Measurements from ENCODE around the gene ALG12.
A peak's percentile ranks its signal among the peaks of the same experiment; 100 is the strongest.
"Not testable (repeated sequence)": the region's sequence is repeated elsewhere in the genome, so short reads cannot be mapped to it uniquely, and the experiment has no call there.

The ALG12 gene

DNA sequence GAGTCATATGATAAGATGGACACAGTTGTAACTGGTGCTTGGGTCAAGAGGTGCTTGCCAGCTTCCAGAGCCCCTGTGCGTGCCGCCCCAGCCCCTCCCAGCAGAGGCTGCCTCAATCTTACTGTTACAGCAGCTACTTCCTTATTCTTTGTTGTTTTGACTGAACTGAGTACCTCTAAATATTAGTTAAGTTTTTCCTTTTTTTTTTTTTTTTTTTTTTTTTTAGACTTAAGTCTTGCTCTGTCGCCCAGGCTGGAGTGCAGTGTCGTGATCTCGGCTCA lies 55.8 kb downstream of the ALG12 start:
- DNase-seq = no peak

DNA sequence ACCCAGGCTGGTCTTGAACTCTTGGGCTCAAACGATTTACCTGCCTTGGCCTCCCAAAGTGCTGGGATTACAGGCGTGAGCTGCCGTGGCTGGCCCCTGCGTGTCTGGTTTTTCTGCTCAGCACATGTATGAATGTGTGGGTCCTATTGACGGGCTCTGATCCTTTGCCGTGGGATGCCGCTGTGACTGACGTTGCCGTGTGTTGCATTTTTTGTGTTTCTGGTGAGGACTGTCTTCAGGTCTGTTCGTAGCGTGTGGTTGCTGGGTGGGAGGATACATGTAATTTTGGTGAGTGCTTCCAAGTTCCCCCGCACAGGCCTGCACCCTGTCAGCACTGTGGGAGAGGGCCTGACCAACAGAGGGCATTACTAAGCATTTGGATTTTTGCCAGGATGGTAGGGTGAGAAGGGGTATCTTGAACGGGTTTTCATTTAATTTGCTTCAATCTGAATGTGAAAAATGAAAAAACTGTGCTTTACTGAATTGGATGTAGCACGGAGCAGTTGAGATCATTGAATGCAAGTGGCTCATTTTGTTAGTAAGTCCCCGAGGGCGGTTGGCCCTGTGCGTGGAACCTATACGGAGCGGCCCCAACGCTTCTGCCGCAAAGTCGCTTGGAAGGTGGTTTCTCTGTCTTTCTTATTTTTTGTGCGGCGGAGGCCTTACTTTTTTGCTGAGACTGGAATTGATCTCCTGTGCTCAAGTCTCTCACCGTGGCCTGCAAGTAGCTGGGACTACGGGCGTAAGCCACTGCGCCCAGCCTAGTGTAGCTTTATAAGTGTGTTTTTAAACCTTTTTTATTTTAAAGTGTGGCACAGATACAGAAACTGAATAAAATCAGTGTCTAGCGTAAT lies 56.4 kb downstream of the ALG12 start:
- DNase-seq = no peak

DNA sequence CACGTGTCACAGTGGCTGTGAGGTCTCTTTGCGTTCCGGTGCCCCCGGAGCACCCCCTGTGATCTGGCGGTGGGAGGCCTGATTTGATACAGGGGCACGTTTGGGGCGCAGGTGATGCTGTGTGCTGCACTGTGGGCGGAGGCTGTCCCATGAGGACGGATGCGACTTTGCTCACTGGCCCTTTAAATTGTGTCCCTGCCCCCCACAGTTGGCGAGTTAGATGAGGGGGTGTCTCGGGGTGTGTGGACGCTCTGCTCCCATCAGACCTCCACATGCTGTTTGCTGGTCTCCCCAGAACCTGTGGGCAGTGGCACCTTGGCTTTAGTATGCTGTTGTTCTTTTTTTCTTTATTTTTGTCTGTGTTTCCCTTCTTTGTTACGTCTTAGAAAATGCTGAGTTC lies 59.4 kb downstream of the ALG12 start:
- no peak for DNase-seq

DNA sequence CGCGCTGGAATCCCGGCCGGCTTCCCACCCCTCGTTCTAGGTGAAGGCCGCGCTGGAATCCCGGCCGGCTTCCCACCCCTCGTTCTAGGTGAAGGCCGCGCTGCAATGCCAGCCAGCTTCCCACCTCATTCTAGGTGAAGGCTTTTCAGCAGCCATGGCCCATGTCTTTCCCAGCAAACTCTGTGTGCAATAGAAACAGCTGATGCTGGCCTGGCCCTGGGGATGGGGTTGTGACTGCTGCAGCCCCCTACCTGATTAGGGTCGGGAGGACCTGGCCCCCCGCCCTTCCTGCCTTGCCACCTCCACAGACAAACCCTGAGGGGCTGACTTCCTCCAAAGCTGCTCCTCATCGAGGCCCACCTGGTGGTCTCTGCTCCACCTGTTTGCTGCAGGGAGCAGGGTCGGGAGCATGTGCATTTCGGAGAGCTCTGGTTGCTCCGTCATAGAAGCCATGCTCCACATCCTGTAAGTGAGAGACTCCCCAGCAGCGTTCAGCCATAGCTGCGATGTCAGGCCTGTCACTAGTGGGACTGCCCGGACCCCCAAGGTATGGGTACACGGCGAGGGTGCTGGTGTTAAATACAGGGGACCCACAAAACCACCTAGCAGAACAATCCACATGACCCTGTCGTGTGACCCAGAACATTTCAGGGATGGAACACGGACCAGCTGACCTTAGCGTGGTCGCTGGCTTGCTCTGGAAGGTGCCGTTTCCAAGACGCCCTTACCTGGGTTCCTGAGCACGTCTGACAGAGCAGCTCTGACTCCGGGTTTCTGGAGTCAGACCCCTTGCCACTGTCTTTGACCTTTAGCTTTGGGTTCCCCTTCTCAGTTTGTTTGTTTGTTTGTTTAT lies 61.2 kb downstream of the ALG12 start:
- DNase-seq = no peak

DNA sequence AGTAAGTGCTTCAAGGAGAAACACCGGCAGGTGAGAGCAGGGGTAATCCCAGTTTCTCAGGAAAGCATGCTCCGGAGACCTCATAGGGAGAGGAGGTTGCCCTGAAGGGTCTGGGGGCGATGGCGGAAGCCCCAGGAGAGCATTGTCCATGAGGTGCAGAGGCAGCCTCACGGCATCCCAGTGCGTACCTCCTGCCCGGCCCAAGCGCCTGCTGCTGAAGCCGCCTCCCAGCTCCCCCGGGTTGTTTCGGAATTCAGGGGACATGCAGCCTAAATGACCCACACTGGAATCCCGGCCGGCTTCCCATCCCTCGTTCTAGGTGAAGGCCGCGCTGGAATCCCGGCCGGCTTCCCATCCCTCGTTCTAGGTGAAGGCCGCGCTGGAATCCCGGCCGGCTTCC lies 61.9 kb downstream of the ALG12 start:
- no peak for DNase-seq

DNA sequence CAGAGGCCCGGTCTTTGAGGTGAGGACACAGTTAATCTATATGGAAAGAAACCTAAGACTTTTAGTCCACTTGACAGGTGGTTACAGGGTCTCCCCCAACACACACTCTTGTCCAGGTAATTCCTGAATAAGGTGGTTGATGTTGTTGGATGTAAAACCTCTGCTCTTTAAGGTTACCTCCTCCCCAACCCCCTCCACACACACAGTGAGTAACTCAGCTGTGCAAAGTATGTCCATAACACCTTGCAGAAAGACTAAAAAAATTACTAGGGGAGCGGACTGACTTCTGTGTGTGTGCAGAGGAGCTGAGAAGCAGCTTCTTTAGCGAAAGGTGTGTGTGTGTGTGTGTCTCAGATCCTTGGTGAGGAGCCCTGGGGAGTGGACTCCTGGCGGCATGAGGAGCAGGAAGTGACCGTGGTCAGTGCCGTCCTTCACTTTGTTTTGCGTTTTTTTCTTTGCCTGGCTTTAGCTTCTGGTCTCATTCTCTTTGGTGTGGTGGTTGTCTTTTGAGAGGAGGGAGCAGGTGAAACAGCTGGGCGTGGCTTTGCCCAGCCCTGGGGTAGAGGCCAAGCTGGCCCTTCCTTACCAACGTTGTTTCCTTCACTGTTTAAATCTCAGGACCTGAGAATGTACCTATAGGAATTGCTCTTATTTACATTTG lies 62.9 kb downstream of the ALG12 start:
- no peak for DNase-seq

DNA sequence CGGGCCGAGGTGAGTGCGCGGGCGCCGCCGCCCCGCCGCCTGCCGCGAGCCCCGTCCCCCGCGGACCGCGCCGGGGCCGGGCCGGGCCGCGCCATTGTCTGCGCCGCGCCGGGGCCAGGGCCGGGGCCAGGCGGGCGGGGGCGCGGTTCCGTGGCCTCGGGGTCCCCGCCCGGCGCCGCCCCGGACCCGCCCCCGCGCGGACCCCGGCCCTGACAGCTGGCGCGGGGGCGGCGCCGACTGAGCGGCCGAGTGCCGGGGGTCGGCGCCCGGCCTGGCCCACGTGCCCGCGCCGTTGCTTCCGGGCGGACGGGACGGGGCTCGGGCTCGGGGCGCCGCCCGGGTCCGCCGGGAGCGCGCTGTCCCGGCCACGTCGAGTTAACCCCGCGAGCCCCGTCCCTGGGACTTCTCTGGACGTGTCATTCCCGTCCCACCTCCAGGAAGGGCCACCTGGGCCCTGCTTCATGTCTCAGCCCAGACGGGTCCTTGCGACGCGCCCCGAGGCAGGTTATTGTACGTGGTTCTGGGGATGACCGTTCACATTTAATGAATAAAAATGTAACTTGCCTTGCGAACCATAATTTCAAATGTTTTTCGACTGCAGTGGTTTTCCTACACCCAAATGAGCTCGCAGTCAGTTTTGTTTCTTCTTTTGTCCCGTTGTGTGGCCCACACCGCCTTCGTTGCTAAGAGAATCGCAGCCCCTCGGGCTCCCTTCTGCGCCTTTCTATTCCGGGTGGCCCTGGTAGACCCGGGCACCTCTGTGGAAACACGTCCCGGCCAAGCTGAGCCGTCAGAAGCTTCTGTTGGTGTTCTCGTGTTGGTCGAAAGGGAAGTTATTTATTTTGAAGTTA lies 64.0 kb downstream of the ALG12 start:
- DNase-seq = no peak

DNA sequence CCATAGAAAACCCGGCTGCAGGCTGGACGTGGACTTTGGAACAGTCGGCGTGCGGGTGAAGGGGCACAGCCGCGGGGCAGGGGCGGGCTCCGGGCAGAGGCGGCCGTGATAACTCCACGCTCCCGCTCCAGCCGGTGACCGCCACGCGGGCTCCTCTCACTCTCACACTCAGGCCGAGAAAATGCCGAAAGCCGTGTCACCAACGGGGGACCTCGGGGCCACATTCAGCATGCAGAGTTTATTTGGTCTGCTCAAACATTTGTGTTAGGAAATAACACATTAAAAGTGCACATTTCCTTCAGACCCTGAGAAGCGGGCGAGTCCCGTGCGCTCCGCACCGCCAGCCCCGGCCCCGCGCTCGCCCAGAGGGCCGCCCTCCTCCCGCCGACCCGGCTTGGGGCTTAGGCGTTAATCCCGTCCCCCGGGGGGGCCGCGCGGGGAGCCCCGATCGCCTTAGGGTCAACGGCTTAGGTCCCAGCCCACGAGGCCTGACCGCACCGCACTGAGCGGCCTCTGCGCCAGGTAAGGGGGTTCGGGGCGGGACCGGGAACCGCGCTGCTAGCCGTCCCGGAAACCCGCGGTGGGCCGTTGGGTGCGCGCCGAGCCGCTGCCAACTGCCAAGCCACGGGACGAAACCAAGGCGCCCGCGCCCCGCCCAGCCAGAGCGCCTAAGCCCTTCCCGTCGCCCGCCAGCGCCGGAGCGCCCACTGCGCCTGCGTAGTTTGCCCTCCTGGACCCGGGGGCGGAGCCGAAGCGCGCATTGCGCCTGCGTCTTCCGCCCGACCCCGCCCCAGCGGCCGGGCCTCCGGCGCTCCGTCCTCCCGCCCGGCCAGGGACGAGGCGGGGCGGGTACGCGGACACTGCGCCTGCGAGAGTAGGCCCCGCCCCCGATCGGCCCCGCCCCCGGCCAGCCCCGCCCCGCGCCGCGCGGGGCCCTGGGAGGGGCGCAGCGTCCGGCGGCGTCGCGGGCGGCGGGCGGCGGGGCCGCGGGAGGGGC lies 65.0 kb downstream of the ALG12 start, which contains the start of gene ZBED4:
ZBED4 (plus strand) TSS at position 947 of the 997 bp plus-strand sequence. CDS start 29,819 bp downstream, outside the sequence.
- DNase-seq = peak; percentile 96

DNA sequence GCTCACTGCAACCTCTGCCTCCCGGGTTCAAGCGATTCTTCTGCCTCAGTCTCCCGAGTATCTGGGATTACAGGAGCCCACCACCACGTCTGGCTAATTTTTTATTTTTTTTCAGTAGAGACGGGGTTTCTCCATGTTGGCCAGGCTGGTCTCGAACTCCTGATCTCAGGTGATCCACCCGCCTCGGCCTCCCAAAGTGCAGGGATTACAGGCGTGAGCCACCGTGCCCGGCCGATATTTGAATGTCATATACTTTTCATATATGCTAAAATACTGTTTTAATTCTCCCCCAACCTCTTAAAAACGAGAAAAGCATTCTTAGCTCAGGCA lies 65.7 kb downstream of the ALG12 start:
- DNase-seq = not testable (repeated sequence)

DNA sequence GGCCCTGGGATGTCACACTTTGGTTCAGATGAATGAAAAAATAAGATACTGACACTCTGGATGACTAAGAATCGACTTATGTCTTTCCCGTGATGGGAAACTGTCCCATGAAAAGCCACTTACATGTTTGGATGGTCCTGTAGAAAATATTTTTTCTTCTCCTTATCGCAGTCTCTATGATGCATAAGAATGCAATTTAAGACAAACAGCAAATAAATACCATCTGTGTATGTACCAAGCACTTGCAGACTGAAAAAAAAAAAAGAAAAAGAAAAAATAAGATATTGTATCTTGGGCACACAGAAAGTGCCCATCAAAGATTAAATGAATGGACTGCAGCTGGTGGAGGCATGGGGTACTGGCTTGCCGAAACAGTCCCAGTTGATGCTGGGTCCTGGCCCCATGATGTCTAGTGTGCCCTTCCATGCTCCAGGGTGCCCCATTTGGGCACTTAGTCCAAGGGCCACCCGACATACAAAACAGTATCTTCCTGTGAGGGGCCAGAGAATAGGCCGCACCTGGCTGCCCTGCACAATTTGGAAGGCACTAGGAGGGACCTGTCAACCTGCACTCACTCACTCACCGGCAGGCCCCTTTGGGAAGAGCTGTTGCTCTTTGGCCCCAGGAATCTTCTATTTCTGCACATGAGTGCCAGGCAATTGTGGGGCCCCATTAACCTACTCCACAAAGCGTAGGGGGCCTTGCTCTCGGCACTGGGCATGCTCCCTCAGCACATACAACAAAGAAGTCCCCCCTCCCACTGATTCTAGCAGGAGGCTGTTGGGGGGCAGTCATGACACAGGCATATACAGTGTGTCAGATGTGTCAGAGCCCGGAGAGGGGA lies 67.1 kb downstream of the ALG12 start:
- DNase-seq = no peak

Measured in activated T-cell treated with anti-CD3 and anti-CD28 coated beads for 4 hours (primary cell).